Right lobe of liver (tissue), 4 donors: Measurements from ENCODE around the gene CTSH.

Source experiments
- CTCF ChIP-seq, 4 donors: fragments of 200-600 bp in 3 of 4; fragments of 450-650 bp in 1 of 4; IDR thresholded peaks; one replicate each; pipeline versions ENCODE4 v1.5.1 to v1.8.0; 2016 to 2022; ENCODE audit warnings: antibody characterized with exemption in 4 of 4, mild to moderate bottlenecking in 2 of 4
- POLR2A ChIP-seq: fragments of 450-650 bp; IDR thresholded peaks from one replicate; pipeline ENCODE4 v1.6.1; 2017; ENCODE audit warnings: antibody characterized with exemption, mild to moderate bottlenecking
- donor health status: DM: no; HTN: no; CAD: no.
- donor health status: DM: no; HTN: no; CAD: no.
- donor health status: DM: no; HTN: yes; CAD: no.

- TF ChIP-seq POLR2A: no peak
- no peak for TF ChIP-seq CTCF (IDR thresholded peaks at IDR 0.05)
Measured at GRCh38 chr15:78968114-78968513, 23.3 kb upstream of the CTSH start.
